PC-3 (cell line): ENCODE measurements around the gene LRRC45. TPM values are rescaled to one million over a fixed set of nuclear protein-coding genes. Genes with fewer than 3 reads are reported as not detected.

Experiments used
- ATAC-seq: fragments of 200-7000 bp; cut with Tn5 transposase; 2 replicates; pipeline ENCODE4 v1.9.1; 2020; ENCODE audit warnings: mild to moderate bottlenecking, moderate library complexity
- BruUV-seq: library from RNA; stranded (reverse); fragments of 400-500 nt; replicated peaks from 2 replicates; lab custom pipeline; 2021; lab: Mats Ljungman, UMichigan
- CTCF ChIA-PET: fragments of 300-600 bp; sonication (Branson Sonifier 250); formaldehyde crosslinking; loops from one replicate; lab custom pipeline; 2022; ENCODE audit warnings: antibody characterized with exemption; lab: Charles Lee
- POLR2A ChIA-PET: fragments of 300-600 bp; sonication (Branson Sonifier 250); formaldehyde crosslinking; loops from one replicate; lab custom pipeline; 2022; ENCODE audit warnings: antibody characterized with exemption; ENCODE audit not compliant: unreplicated experiment; lab: Charles Lee
- DNase-seq: peaks from one replicate; pipeline ENCODE4 v3.0.0-alpha.2; 2015
- H2AFZ ChIP-seq: fragments of 300-600 bp; sonication (generic); 2 replicates; pipeline ENCODE4 v1.6.0; 2016; ENCODE audit warnings: antibody characterized with exemption, low read length
- H3F3A ChIP-seq: fragments of 300-600 bp; sonication (generic); one replicate; pipeline ENCODE4 v1.6.0; 2017; ENCODE audit warnings: antibody characterized with exemption, low read length, control low read depth, mild to moderate bottlenecking; ENCODE audit not compliant: unreplicated experiment
- H3K27ac ChIP-seq: fragments of 300-600 bp; sonication (generic); 2 replicates; pipeline ENCODE4 v1.5.1; 2016; ENCODE audit warnings: mild to moderate bottlenecking, low read length
- H3K27me3 ChIP-seq: fragments of 300-600 bp; sonication (generic); 2 replicates; pipeline ENCODE4 v1.6.1; 2016; ENCODE audit warnings: low read length, mixed read lengths
- H3K36me3 ChIP-seq: fragments of 300-600 bp; sonication (generic); 2 replicates; pipeline ENCODE4 v1.6.1; 2016; ENCODE audit warnings: low read depth, mixed run types, low read length, mixed read lengths
- H3K4me1 ChIP-seq: fragments of 300-600 bp; sonication (generic); 2 replicates; pipeline ENCODE4 v1.5.1; 2016; ENCODE audit warnings: low read length; ENCODE audit not compliant: insufficient read depth
- H3K4me2 ChIP-seq: fragments of 300-600 bp; sonication (generic); 2 replicates; pipeline ENCODE4 v1.6.0; 2016; ENCODE audit warnings: low read length
- H3K4me3 ChIP-seq: fragments of 300-600 bp; sonication (generic); 2 replicates; pipeline ENCODE4 v1.5.1; 2016; ENCODE audit warnings: mild to moderate bottlenecking, low read length, mixed read lengths
- H3K79me2 ChIP-seq: fragments of 300-600 bp; sonication (generic); 2 replicates; pipeline ENCODE4 v1.6.1; 2017; ENCODE audit warnings: low read length, mixed read lengths
- H3K9ac ChIP-seq: fragments of 300-600 bp; sonication (generic); 2 replicates; pipeline ENCODE4 v1.6.0; 2016; ENCODE audit warnings: mild to moderate bottlenecking, low read length
- H3K9me2 ChIP-seq: fragments of 300-600 bp; sonication (generic); replicated peaks from 2 replicates; pipeline ENCODE4 v1.6.1; 2016; ENCODE audit warnings: mixed run types, low read length, mixed read lengths
- H3K9me3 ChIP-seq: fragments of 300-600 bp; sonication (generic); 2 replicates; pipeline ENCODE4 v1.6.1; 2016; ENCODE audit warnings: low read length, mixed read lengths
- H4K20me1 ChIP-seq: fragments of 300-600 bp; sonication (generic); 2 replicates; pipeline ENCODE4 v1.6.1; 2016; ENCODE audit warnings: low read length, mixed read lengths
- CTCF ChIP-seq: fragments of 300-600 bp; sonication (generic); conservative IDR thresholded peaks from 2 replicates; pipeline ENCODE4 v1.5.1; 2017; ENCODE audit warnings: antibody characterized with exemption, low read depth, mild to moderate bottlenecking, low read length
- EZH2 ChIP-seq: fragments of 300-600 bp; sonication (generic); IDR thresholded peaks from one replicate; pipeline ENCODE4 v1.6.1; 2017; ENCODE audit warnings: antibody characterized with exemption, mild to moderate bottlenecking, low read length; ENCODE audit not compliant: unreplicated experiment
- EZH2phosphoT487 ChIP-seq: fragments of 300-600 bp; sonication (generic); IDR thresholded peaks from 2 replicates; pipeline ENCODE4 v1.6.1; 2018; ENCODE audit warnings: mild to moderate bottlenecking, antibody characterized with exemption, low read length, borderline replicate concordance
- intact Hi-C: fragments of 100-400 bp; cut with micrococcal nuclease; formaldehyde crosslinking; loops from 2 replicates; pipeline ENCODE4 v1.9.0; 2023
- total RNA-seq: library from RNA; depleted of rRNA; stranded (reverse); fragments of >200 nt; gene quantifications from 2 replicates; pipeline ENCODE4 v1.2.3, GENCODE V29; 2014

LRRC45 gene
- total RNA-seq, 1 experiment from 2014 or later = 71.5 TPM

DNA sequence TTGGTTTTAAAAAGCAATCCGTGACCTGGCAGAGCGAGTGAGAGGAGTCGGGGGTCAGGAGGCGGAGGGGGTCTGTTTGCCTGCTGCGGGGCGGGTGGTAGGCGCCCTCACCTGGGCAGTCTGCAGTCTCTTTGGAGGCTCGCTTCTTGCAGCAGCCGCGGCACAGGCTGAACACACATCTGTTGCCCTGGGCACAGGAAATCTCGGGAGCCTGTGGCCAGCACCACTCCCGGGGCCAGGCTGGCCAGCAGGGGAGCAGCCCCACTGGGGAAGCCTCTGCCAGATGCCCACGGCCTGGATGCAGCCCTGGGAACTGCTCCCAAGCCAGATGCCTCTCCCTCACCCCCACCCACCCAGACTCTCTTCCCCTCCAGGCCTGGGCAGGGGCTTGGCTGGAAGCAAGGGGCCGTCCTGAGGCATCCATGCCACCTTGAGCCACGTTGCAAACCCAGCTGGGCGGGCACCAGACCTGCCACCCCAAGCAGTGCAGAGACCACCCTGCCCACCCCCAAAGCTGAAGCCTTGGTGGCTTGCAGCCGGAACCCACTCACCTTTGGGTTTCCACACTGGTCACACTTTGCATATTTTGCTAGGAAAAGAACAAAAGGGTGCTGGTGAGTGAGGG, 35.2 kb downstream of the LRRC45 start:
- H3K4me1 ChIP-seq = peaks cover 1% of the 10 kb centered on the region; the same call in 1 of the 2 replicates
- H3K4me3 ChIP-seq = no peak overlapping the region
- no peak overlapping the region for H3K4me2 ChIP-seq
- no peaks in the 10 kb centered on the region for H3F3A ChIP-seq
- intact Hi-C loops = no loop called here
- BruUV-seq = no TSS peak
- peaks cover 55% of the 10 kb centered on the region for H3K36me3 ChIP-seq
- H3K79me2 ChIP-seq = peaks cover 11% of the 10 kb centered on the region
- no peaks in the 10 kb centered on the region for H4K20me1 ChIP-seq
- H3K27ac ChIP-seq = no peak overlapping the region
- DNase-seq (no peak), ATAC-seq (peak; percentile 7; the same call in 1 of the 2 replicates)
- no peak overlapping the region for H3K9ac ChIP-seq
- H2AFZ ChIP-seq = no peak overlapping the region
- no peaks in the 10 kb centered on the region for H3K9me3 ChIP-seq
- CTCF ChIA-PET = interaction anchor here (0.6 kb wide), 1 partner anchor 198 kb away, joined by 3 read pairs; the partner anchor contains the start of gene P4HB
- no peaks in the 10 kb centered on the region for H3K9me2 ChIP-seq
- H3K27me3 ChIP-seq = no peaks in the 10 kb centered on the region
- TF ChIP-seq EZH2 (no peak), EZH2phosphoT487 (no peak), CTCF (no peak)
- POLR2A ChIA-PET = no interaction called here

DNA sequence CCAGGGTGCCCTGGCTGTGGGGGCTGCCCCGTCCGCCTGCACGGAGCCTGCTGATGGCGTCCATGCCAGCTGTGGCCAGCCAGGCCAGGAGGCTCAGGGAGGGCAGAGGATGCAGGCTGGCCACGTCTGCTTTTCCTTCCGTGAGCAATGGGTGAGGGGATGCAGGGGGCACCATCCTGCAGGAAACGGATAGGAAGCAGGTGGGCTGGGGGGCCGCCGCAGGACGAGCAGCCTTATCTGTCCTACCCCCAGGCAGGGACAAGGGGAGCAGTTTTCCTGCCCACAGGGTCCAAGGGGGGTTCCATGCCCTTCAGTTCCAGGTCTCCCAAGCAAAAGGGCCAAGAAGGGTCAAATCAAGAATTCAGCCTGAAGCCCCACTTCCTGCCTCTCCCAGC, 35.7 kb downstream of the LRRC45 start:
- peaks cover 55% of the 10 kb centered on the region for H3K36me3 ChIP-seq
- no peaks in the 10 kb centered on the region for H3F3A ChIP-seq
- H3K4me1 ChIP-seq = peaks cover 4% of the 10 kb centered on the region
- no peaks in the 10 kb centered on the region for H3K9me3 ChIP-seq
- ATAC-seq (no peak), DNase-seq (no peak)
- no peak overlapping the region for H3K9ac ChIP-seq
- no TSS peak for BruUV-seq
- TF ChIP-seq EZH2 = no peak
- no peak for TF ChIP-seq CTCF
- no peaks in the 10 kb centered on the region for H3K9me2 ChIP-seq
- peaks cover 11% of the 10 kb centered on the region for H3K79me2 ChIP-seq
- H3K27me3 ChIP-seq = no peaks in the 10 kb centered on the region
- intact Hi-C loops = no loop called here
- H4K20me1 ChIP-seq = no peaks in the 10 kb centered on the region
- CTCF ChIA-PET = no interaction called here
- H3K4me2 ChIP-seq = no peak overlapping the region
- H3K27ac ChIP-seq = no peak overlapping the region
- POLR2A ChIA-PET = no interaction called here
- no peak overlapping the region for H3K4me3 ChIP-seq
- no peak overlapping the region for H2AFZ ChIP-seq

DNA sequence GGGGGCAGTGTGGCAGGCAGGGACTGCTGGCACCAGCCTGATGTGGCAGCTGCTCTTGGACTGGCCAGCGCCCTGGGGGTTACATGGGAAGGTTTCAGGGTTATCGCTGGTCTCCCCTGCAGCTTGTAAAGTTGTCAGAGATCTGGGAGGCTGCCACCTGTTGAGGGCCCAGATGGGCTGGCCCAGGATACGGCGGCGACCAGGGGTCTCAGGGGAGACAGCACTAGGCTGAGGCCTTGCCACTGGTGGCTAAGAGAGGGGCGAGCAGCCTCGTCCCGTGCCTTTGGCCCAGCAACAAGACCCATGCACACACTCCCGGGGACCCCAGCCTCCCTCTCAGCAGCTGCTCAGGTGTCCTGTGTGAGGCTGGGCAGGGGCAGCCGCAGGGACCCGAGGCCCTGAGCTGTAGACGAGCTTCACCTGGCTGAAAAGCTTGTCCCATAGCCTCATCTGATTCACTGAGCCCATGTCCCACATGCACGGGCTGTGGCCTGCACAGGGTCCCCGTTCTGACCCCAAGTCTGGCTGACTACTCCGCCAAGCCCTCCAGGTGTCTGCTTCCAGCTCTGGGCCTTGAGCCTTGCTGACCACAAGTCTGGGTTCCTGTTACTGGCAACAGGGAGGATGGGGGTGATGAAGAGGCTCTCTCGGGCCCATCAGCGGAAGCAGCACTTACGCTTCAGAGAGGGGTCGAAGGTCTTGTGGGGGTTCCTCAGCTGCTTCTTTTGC, 36.3 kb downstream of the LRRC45 start:
- peaks cover 58% of the 10 kb centered on the region for H3K36me3 ChIP-seq
- CTCF ChIA-PET = no interaction called here
- H3K4me3 ChIP-seq = no peak overlapping the region
- H3K79me2 ChIP-seq = peaks cover 15% of the 10 kb centered on the region
- POLR2A ChIA-PET = no interaction called here
- H3K27ac ChIP-seq = no peak overlapping the region
- DNase-seq (no peak), ATAC-seq (no peak)
- no peak overlapping the region for H3K9ac ChIP-seq
- no peaks in the 10 kb centered on the region for H3F3A ChIP-seq
- no peaks in the 10 kb centered on the region for H3K27me3 ChIP-seq
- intact Hi-C loops = no loop called here
- H3K9me2 ChIP-seq = no peaks in the 10 kb centered on the region
- no peak overlapping the region for H3K4me2 ChIP-seq
- no peak for TF ChIP-seq EZH2
- no peak for TF ChIP-seq CTCF
- no peak for TF ChIP-seq EZH2phosphoT487
- H4K20me1 ChIP-seq = no peaks in the 10 kb centered on the region
- H3K4me1 ChIP-seq = peaks cover 10% of the 10 kb centered on the region
- BruUV-seq = no TSS peak
- no peaks in the 10 kb centered on the region for H3K9me3 ChIP-seq
- H2AFZ ChIP-seq = no peak overlapping the region
